HG02840 (cell line): ENCODE measurements around the gene MLLT1.

Experiments used
- ATAC-seq: cut with Tn5 transposase; IDR thresholded peaks from one replicate; pipeline ENCODE4 v1.9.1; 2021; ENCODE audit warnings: mild to moderate bottlenecking, moderate library complexity, moderate number of reproducible peaks; ENCODE audit not compliant: unreplicated experiment, low FRiP score

The MLLT1 gene

GRCh38 chr19:6236310-6237291 is 43.2 kb downstream of the MLLT1 start:
- no peak for ATAC-seq

- no peak for ATAC-seq
Observed at GRCh38 chr19:6235031-6235951, 44.5 kb downstream of the MLLT1 start.

- no peak for ATAC-seq
Observed at GRCh38 chr19:6234527-6234926, 45.2 kb downstream of the MLLT1 start.

- ATAC-seq = no peak
Observed at GRCh38 chr19:6233827-6234511, 45.8 kb downstream of the MLLT1 start.

- ATAC-seq = no peak
Observed at GRCh38 chr19:6233056-6233826, 46.5 kb downstream of the MLLT1 start.

- no peak for ATAC-seq
Observed at GRCh38 chr19:6232601-6233055, 47.1 kb downstream of the MLLT1 start.

GRCh38 chr19:6230991-6231448 is 48.8 kb downstream of the MLLT1 start:
- ATAC-seq = no peak

- no peak for ATAC-seq
Observed at GRCh38 chr19:6229951-6230712, 49.6 kb downstream of the MLLT1 start.

- ATAC-seq = no peak
Observed at GRCh38 chr19:6229216-6229913, 50.4 kb downstream of the MLLT1 start.

- ATAC-seq = no peak
Observed at GRCh38 chr19:6228551-6229215, 51.1 kb downstream of the MLLT1 start.

- ATAC-seq = no peak
Observed at GRCh38 chr19:6227936-6228325, 51.8 kb downstream of the MLLT1 start.

- no peak for ATAC-seq
Observed at GRCh38 chr19:6227156-6227935, 52.4 kb downstream of the MLLT1 start.

GRCh38 chr19:6226444-6227155 is 53.2 kb downstream of the MLLT1 start:
- ATAC-seq = no peak

GRCh38 chr19:6226012-6226411 is 53.8 kb downstream of the MLLT1 start:
- no peak for ATAC-seq

- no peak for ATAC-seq
Observed at GRCh38 chr19:6225232-6225865, 54.4 kb downstream of the MLLT1 start.

GRCh38 chr19:6224308-6224675 is 55.5 kb downstream of the MLLT1 start:
- no peak for ATAC-seq
